HepG2 (cell line): ENCODE data around the gene RPS6KB2. TPM values are rescaled to one million over a fixed set of nuclear protein-coding genes. Genes with fewer than 3 reads are reported as not detected.

Experiments
- ATAC-seq: fragments of 200-7000 bp; cut with Tn5 transposase; 3 replicates; pipeline ENCODE4 v1.9.1; 2020; ENCODE audit warnings: mild to moderate bottlenecking, moderate library complexity
- BruUV-seq: library from RNA; stranded (reverse); fragments of 400-500 nt; replicated peaks from 2 replicates; lab custom pipeline; 2021; lab: Mats Ljungman, UMichigan
- CTCF ChIA-PET: fragments of 300-600 bp; formaldehyde crosslinking; extraction: SDS; loops from one replicate; lab custom pipeline; 2021; ENCODE audit warnings: low total read pairs, inconsistent platforms, low intra/inter-chr PET ratio; lab: Yijun Ruan, JAX
- POLR2A ChIA-PET: fragments of 350-600 bp; sonication (Branson Sonifier 250); formaldehyde crosslinking; loops from one replicate; lab custom pipeline; 2020; ENCODE audit warnings: antibody characterized with exemption, inconsistent platforms; lab: Yijun Ruan, JAX
- DNase-seq: peaks from one replicate; pipeline ENCODE4 v3.0.0-alpha.2; 2015; ENCODE audit warnings: low spot score
- FAIRE-seq: peaks from 3 replicates; lab custom pipeline; 2011; peaks lifted over from hg19 to GRCh38; lab: Jason Lieb, UNC
- H2AFZ ChIP-seq: one replicate; pipeline ENCODE4 v1.6.1; 2011; ENCODE audit warnings: low read length, inconsistent platforms
- H3K27ac ChIP-seq: fragments of 300-600 bp; 3 replicates; pipeline ENCODE4 v1.8.0; 2011; ENCODE audit warnings: mixed run types, mild to moderate bottlenecking, mixed read lengths, low read length, inconsistent platforms; ENCODE audit not compliant: insufficient read depth; ENCODE audit errors: extremely low read length
- H3K27me3 ChIP-seq, 2 experiments: fragments of 200-600 bp in 1 of 2; 2 replicates in 1 of 2; 3 replicates in 1 of 2; pipeline versions ENCODE4 v1.6.0 to v1.8.0; 2011; ENCODE audit warnings: low read length in 2 of 2, mild to moderate bottlenecking in 2 of 2, moderate library complexity in 2 of 2, inconsistent platforms in 1 of 2; ENCODE audit not compliant: insufficient read depth in 2 of 2, control insufficient read depth in 1 of 2
- H3K36me3 ChIP-seq, 2 experiments: fragments of 200-600 bp in 1 of 2; replicated peaks in 1 of 2; 2 replicates in 1 of 2; 3 replicates in 1 of 2; pipeline versions ENCODE4 v1.5.1 to v1.8.0; 2011; ENCODE audit warnings: low read length in 2 of 2, inconsistent platforms in 1 of 2; ENCODE audit not compliant: insufficient read depth in 2 of 2, control insufficient read depth in 1 of 2
- H3K4me1 ChIP-seq: 2 replicates; pipeline ENCODE4 v1.5.1; 2012; ENCODE audit warnings: low read length, inconsistent platforms; ENCODE audit not compliant: insufficient read depth
- H3K4me2 ChIP-seq: 2 replicates; pipeline ENCODE4 v1.6.0; 2011; ENCODE audit warnings: low read depth, low read length, inconsistent platforms
- H3K4me3 ChIP-seq, 3 experiments: fragments of 200-600 bp in 1 of 3; sonication (generic), shearing (Covaris generic) in 1 of 3; replicated peaks in 1 of 3; 2 replicates each; pipeline ENCODE4 v1.5.1; 2011 to 2016; ENCODE audit warnings: low read length in 3 of 3, inconsistent platforms in 2 of 3, low read depth in 2 of 3, mild to moderate bottlenecking in 2 of 3, control low read depth in 1 of 3, mixed read lengths in 1 of 3; ENCODE audit not compliant: insufficient read depth in 1 of 3
- H3K79me2 ChIP-seq: one replicate; pipeline ENCODE4 v1.6.1; 2011; ENCODE audit warnings: low read length, inconsistent platforms; ENCODE audit not compliant: insufficient read depth
- H3K9ac ChIP-seq: 2 replicates; pipeline ENCODE4 v1.6.0; 2011; ENCODE audit warnings: mild to moderate bottlenecking, low read depth, low read length, inconsistent platforms; ENCODE audit not compliant: insufficient read depth
- H3K9me3 ChIP-seq: 2 replicates; pipeline ENCODE4 v1.5.1; 2012; ENCODE audit warnings: mild to moderate bottlenecking, low read length
- H4K20me1 ChIP-seq: 2 replicates; pipeline ENCODE4 v1.6.0; 2011; ENCODE audit warnings: inconsistent platforms, mild to moderate bottlenecking, low read length, moderate library complexity; ENCODE audit not compliant: insufficient read depth
- FOXA1 ChIP-seq, 2 experiments: fragments of 450-650 bp in 1 of 2; sonication (generic) in 1 of 2; formaldehyde crosslinking in 1 of 2; IDR thresholded peaks; 2 replicates each; pipeline versions ENCODE4 v1.4.0 to v1.6.1; 2016 to 2020; ENCODE audit warnings: missing genetic modification reagents in 1 of 2
- ISL2 ChIP-seq: sonication (generic); formaldehyde crosslinking; IDR thresholded peaks from 2 replicates; pipeline ENCODE4 v1.5.0; 2020; ENCODE audit warnings: missing genetic modification reagents
- NFIB ChIP-seq: sonication (generic); formaldehyde crosslinking; IDR thresholded peaks from 2 replicates; pipeline ENCODE4 v1.9.0; 2021; ENCODE audit warnings: missing genetic modification reagents, mild to moderate bottlenecking, borderline replicate concordance
- PATZ1 ChIP-seq: sonication (generic); formaldehyde crosslinking; IDR thresholded peaks from 2 replicates; pipeline ENCODE4 v1.4.0; 2020; ENCODE audit warnings: missing genetic modification reagents
- PRDM10 ChIP-seq: sonication (generic); formaldehyde crosslinking; IDR thresholded peaks from 2 replicates; pipeline ENCODE4 v1.4.0; 2020; ENCODE audit warnings: low read depth, missing genetic modification reagents
- YEATS4 ChIP-seq: sonication (generic); formaldehyde crosslinking; IDR thresholded peaks from 2 replicates; pipeline ENCODE4 v1.4.0; 2020; ENCODE audit warnings: missing genetic modification reagents, borderline replicate concordance
- ZGPAT ChIP-seq: IDR thresholded peaks from 2 replicates; pipeline ENCODE4 v1.6.1; 2016; ENCODE audit warnings: mild to moderate bottlenecking
- WGBS: methylation state at CpG from one replicate; pipeline ENCODE4 v1.1.6; 2017; ENCODE audit warnings: low lambda C conversion rate; 5-methylcytosine and 5-hydroxymethylcytosine counted together
- in situ Hi-C: cut with HindIII; loops from 2 replicates; pipeline ENCODE4 v1.10.0; 2017; ENCODE audit warnings: low pct_unique_long_range_greater_than_20kb; ENCODE audit not compliant: extremely low pct_ligation_motif_present
- intact Hi-C: fragments of 100-400 bp; cut with micrococcal nuclease; formaldehyde crosslinking; loops from one replicate; pipeline ENCODE4 v1.10.0; 2022; ENCODE audit not compliant: unreplicated experiment
- polyA plus RNA-seq, 8 experiments: library from polyadenylated mRNA; depleted of rRNA in 3 of 8; stranded (reverse) in 7 of 8; unstranded in 1 of 8; fragments of >200 nt; fragmentation: Illumina TruSeq in 4 of 8; extraction: Trizol in 4 of 8; gene quantifications; 2 replicates each; pipeline versions ENCODE4 v1.2.1 to v1.2.3, GENCODE V29; 2011 to 2016; ENCODE audit warnings: low read depth in 4 of 8, missing spikeins in 1 of 8, mixed read lengths in 1 of 8; ENCODE audit not compliant: insufficient read depth in 1 of 8
- total RNA-seq, 5 experiments: library from RNA; depleted of rRNA; stranded (reverse); fragments of >200 nt; fragmentation: Illumina TruSeq; extraction: Trizol; gene quantifications; 2 replicates each; pipeline ENCODE4 v1.2.3, GENCODE V29; 2016; ENCODE audit warnings: low read depth in 1 of 5
- TF ChIP-seq, protein P1 (sequence below): sonication (generic); formaldehyde crosslinking; IDR thresholded peaks from 2 replicates; pipeline ENCODE4 v1.5.1; 2020; ENCODE audit warnings: mild to moderate bottlenecking, missing genetic modification reagents, moderate library complexity

Gene RPS6KB2
- total and polyA plus RNA-seq, 2 of the 13 experiments (the other 11 are each of a cell fraction or from before 2014, with no cell fraction given) = 52.9 to 54.8 TPM

GRCh38 chr11:67416416-67417335, 11.6 kb upstream of the RPS6KB2 start:
- Histone ChIP-seq H3K4me2 (peak overlapping the region; percentile 64), H3K27me3 (peaks cover 11 to 64% of the 10 kb centered on the region in 2 experiments; a peak in 4 of 5 replicates), H3K9ac (no peak overlapping the region), H3K79me2 (no peaks in the 10 kb centered on the region), H3K4me3 (peak overlapping the region in 1 of 3 experiments; percentile 11; a peak in 1 of 6 replicates), H2AFZ (no peak overlapping the region), H3K36me3 (no peaks in the 10 kb centered on the region), H3K27ac (no peak overlapping the region), H3K9me3 (no peaks in the 10 kb centered on the region), H3K4me1 (peaks cover 65% of the 10 kb centered on the region), H4K20me1 (no peaks in the 10 kb centered on the region)
- ChIA-PET POLR2A (interaction anchor here (0.9 to 7.4 kb wide), 3 partner anchors 11 to 25 kb away, joined by 4 to 78 read pairs (median 6); partner anchors contain the start of genes PPP1CA, RAD9A, RPS6KB2 and TBC1D10C), CTCF (no interaction called here)
- FAIRE-seq (no peak), ATAC-seq (no peak), DNase-seq (peak; percentile 64)
- WGBS = 8% methylated on average over 12 of the region's 21 CpGs
- no TSS peak for BruUV-seq
- intact Hi-C loops = no loop called here
- in situ Hi-C loops = no loop called here
- TF ChIP-seq YEATS4 (CRISPR knock-in tag) = no peak
- TF ChIP-seq ZGPAT = no peak
- TF ChIP-seq FOXA1 (IDR thresholded peaks at IDR 0.05) = no peak
- peak; percentile 53; the same call in 1 of the 2 replicates for TF ChIP-seq FOXA1 (CRISPR knock-in tag; IDR thresholded peaks at IDR 0.05)
- TF ChIP-seq NFIB = 0 out of 2 replicates have a peak, but pooled peaks have one; percentile 55
- TF ChIP-seq ISL2 (CRISPR knock-in tag) = no peak
- TF ChIP-seq PATZ1 (CRISPR knock-in tag) = peak; percentile 53
- peak; percentile 25; the same call in 1 of the 2 replicates for TF ChIP-seq PRDM10 (CRISPR knock-in tag)
- TF ChIP-seq, protein P1, sequence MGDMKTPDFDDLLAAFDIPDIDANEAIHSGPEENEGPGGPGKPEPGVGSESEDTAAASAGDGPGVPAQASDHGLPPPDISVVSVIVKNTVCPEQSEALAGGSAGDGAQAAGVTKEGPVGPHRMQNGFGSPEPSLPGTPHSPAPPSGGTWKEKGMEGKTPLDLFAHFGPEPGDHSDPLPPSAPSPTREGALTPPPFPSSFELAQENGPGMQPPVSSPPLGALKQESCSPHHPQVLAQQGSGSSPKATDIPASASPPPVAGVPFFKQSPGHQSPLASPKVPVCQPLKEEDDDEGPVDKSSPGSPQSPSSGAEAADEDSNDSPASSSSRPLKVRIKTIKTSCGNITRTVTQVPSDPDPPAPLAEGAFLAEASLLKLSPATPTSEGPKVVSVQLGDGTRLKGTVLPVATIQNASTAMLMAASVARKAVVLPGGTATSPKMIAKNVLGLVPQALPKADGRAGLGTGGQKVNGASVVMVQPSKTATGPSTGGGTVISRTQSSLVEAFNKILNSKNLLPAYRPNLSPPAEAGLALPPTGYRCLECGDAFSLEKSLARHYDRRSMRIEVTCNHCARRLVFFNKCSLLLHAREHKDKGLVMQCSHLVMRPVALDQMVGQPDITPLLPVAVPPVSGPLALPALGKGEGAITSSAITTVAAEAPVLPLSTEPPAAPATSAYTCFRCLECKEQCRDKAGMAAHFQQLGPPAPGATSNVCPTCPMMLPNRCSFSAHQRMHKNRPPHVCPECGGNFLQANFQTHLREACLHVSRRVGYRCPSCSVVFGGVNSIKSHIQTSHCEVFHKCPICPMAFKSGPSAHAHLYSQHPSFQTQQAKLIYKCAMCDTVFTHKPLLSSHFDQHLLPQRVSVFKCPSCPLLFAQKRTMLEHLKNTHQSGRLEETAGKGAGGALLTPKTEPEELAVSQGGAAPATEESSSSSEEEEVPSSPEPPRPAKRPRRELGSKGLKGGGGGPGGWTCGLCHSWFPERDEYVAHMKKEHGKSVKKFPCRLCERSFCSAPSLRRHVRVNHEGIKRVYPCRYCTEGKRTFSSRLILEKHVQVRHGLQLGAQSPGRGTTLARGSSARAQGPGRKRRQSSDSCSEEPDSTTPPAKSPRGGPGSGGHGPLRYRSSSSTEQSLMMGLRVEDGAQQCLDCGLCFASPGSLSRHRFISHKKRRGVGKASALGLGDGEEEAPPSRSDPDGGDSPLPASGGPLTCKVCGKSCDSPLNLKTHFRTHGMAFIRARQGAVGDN (CRISPR knock-in tag) = peak; percentile 10; the same call in 1 of the 2 replicates
